ENCODE data around the gene ACTR6.
"Not testable (repeated sequence)": the region's sequence is repeated elsewhere in the genome, so short reads cannot be mapped to it uniquely, and the experiment has no call there.

ACTR6 gene

GRCh38 chr12:100184549-100185145, 16.0 kb upstream of the ACTR6 start:
- no peak for DNase-seq (ENCODE audit: low spot score)

DNA sequence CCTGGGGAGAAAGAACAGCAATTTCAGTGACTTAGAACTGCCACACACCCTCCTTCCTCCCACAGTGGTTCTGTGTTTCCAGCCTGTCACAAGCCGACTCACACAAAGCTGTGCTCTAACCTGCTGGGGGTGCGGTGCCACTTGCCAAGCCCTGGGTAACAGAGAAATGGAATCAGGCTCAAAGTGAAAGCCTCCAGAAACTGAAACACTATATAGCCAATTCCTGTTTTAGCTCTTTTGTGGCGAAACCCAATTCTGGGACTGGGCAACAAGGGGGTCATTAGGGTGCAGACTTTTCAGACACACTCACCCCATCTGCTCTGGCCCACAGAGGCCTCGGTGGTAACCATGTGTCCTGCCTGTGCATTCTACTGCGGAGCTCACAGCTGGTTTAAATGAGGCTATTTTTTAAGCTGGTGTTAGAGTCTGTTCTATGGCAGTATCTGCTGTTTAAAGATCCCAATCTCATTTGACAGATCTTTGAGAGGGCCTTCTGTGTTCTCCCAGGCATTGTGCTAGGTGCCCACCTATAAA, 15.2 kb upstream of the ACTR6 start:
- no peak for DNase-seq (ENCODE audit: low spot score)

DNA sequence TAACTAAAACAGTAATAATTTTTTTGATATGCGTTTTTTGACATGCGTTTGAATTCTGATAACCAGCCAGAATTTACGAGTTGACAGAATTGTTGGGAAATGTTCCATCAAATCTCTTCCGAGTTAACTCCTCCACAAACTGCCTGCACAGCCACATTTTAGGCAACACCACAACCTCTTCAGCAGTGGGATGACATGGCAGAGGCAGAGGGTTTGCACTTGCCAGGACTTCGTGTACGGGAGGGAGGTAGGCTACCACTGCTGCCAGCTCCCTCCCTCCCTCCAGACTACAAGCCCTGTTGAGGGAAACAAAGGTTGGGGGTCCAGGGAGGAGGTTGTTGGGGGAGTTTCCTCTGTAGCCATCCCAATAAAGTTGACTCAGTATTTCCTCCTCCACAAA, 14.5 kb upstream of the ACTR6 start:
- DNase-seq (ENCODE audit: low spot score) = no peak

DNA sequence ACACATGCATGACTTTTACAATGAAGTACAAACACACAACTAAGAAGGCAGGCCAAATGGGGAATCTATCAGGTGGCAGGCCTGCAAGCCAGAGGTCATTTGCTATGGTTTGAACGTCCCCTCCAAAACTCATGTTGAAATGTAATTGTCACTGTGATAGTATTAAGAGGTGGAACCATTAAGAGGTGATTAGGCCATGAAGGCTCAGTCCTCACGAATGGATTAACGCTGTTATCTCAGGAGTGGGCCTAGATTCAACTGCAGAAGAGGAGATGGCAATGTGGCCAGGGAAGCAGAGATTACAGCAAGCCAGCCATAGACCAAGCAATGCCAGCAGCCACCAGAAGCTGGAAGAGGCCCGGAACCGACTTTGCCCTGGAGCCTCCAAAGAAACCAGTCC, 13.5 kb upstream of the ACTR6 start:
- no peak for DNase-seq (ENCODE audit: low spot score)

DNA sequence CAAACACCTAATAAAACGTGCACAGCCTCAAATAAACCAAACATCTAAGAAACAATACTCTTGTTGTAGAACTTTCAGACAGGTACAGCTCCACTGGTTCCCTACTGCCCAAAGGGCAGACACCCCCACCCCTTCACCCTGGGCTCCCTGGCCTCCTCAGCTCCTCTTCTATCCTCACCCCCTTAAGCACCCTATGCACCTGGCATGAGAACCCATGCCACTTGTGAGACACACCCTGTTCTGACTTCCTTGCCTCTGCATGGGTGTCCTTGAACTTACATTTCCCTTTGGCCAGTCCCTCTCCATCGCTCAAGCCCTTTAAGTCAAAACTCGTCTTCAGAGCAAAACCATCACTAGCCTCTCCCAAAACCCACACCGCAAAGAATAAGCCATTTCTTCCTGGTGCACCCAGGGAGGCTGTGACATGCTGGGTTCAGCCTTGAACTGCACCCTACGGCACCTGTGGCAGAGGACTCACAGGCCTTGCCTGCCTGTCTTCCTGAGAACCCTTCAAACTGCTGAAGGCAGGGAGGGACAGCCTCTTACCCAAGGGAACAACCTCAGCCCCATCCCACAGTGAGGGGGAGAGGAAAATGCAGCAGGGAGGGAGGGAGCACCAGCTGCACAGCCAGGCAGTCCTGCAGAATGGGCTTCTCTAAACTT, 12.6 kb upstream of the ACTR6 start:
- DNase-seq (ENCODE audit: low spot score) = no peak

GRCh38 chr12:100188888-100189635, 11.6 kb upstream of the ACTR6 start:
- DNase-seq (ENCODE audit: low spot score) = not testable (repeated sequence)

GRCh38 chr12:100189636-100190394, 10.8 kb upstream of the ACTR6 start:
- no peak for DNase-seq (ENCODE audit: low spot score)

GRCh38 chr12:100193085-100193484, 7.5 kb upstream of the ACTR6 start:
- DNase-seq (ENCODE audit: low spot score) = no peak

DNA sequence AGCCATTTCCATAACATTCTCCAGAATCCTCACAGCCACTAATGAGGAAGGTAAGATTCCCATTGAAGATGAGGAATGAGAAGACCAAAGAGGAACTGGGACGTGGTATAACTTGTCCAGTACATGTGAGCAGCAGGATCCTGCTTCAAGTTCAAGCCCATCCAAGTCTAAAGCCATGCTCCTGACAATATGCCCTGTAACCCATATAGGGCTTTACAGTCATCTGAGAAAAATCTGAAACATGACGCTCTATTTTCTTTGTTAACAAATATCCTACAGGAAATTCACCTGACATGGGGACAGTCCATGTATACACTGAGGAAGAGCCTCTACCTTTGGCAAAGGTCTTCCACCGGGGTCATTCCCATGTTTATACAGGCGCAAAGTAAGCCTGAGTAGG, 3.1 kb upstream of the ACTR6 start:
- no peak for DNase-seq (ENCODE audit: low spot score)

- no peak for DNase-seq (ENCODE audit: low spot score)
These were observed 1.6 kb upstream of the ACTR6 start for GRCh38 chr12:100199023-100199346.

- peak; percentile 71 for DNase-seq (ENCODE audit: low spot score)
These were observed 1.1 kb upstream of the ACTR6 start for GRCh38 chr12:100199347-100200149.

- DNase-seq (ENCODE audit: low spot score) = no peak
These were observed 1.2 kb downstream of the ACTR6 start for GRCh38 chr12:100201604-100202423.

- DNase-seq (ENCODE audit: low spot score) = no peak
These were observed 6.7 kb downstream of the ACTR6 start for GRCh38 chr12:100207311-100207710.

DNA sequence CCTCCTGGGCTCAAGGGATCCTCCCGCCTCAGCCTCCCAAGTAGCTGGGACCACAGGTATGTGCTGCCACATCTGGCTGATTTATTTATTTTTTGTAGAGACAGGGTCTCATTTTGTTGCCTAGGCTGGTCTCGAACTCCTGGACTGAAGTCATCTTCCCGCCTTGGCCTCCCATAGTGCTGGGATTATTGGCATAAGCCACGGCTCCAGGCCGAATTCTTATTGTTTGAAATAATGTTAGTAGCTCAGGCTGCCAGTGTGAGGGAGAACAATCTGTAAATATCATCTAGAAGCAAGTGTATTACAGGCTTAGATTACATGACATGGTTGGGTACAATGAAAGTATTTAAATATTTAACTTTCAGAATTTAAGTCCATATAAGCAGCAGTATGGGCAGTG, 8.2 kb downstream of the ACTR6 start:
- DNase-seq (ENCODE audit: low spot score) = no peak

- no peak for DNase-seq (ENCODE audit: low spot score)
These were observed 11.1 kb downstream of the ACTR6 start for GRCh38 chr12:100211698-100212097.

DNA sequence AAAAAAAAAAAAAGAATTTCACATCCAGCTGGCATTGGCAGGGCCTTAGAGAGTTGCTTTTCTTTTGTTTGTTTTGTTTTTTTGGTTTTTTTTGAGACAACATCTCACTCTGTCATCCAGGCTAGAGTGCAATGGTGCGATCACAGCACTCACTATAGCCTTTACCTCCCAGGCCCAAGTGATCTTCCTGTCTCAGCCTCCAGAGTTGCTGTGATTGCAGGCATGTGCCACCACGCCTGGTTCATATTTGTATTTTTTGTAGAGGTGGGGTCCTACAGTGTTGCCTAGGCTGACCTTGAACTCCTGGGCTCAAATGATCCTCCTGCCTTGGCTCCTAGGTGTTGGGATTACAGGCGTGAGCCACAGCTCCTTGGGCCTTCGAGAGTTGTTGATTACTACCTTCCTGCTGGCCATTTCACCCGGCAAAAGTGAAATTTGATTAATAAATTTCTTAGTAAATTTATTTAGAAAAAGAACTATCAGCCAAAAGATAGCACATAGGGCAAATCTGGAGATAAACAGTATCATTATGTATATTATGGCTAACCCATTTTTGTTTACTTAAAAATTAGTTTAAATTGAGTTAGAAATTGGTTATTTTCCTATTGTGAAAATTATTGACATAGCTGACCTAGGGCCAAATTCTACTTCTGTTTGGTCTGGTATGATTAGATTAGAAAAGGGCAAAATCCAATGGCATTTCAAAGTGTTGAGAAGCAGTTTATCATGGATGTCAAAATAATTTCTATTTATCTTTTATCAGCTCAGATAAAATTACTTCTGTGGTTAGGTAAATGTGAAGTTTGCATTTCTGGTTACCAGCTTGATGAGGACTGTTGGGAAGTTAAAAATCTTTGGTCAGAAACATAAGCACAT, 12.6 kb downstream of the ACTR6 start:
- no peak for DNase-seq (ENCODE audit: low spot score)

- no peak for DNase-seq (ENCODE audit: low spot score)
These were observed 13.9 kb downstream of the ACTR6 start for GRCh38 chr12:100214518-100214917.

GRCh38 chr12:100215209-100215608, 14.6 kb downstream of the ACTR6 start:
- DNase-seq (ENCODE audit: low spot score) = no peak

DNA sequence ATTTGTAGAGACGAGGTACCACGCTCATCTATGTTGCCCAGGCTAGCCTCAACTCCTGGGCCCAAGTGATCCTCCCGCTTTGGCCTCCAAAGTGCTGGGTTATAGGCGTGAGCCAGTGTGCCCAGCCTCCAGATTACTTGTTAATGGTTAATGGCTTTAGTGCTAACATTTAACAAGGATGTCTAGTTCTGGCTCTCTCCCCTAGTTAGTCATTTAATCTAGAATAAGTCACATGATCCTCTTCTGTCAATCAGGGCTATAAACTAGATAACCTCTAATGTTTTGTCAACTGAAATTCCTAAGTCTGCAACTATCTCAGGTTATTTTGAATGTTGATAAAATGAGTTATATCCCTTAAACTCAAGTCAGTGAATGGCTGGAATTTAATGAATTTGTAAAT, 15.7 kb downstream of the ACTR6 start:
- no peak for DNase-seq (ENCODE audit: low spot score)
